ENCODE measurements around the gene MAP1A. TPM values are rescaled to one million over a fixed set of nuclear protein-coding genes. Genes with fewer than 3 reads are reported as not detected.
A peak's percentile ranks its signal among the peaks of the same experiment; 100 is the strongest.

The MAP1A gene
- total and polyA plus RNA-seq, 8 donors = 0.61 to 10.1 (median 5.0) TPM

- Histone ChIP-seq H3K4me1 (peaks cover 5 to 45% (median 27%) of the 10 kb centered on the region in 4 donors), H3K4me3 (no peak overlapping the region), H3K27ac (no peak overlapping the region), H3K27me3 (no peaks in the 10 kb centered on the region), H3K36me3 (peaks cover 9 to 56% (median 47%) of the 10 kb centered on the region in 4 donors), H3K9me3 (no peaks in the 10 kb centered on the region)
- TF ChIP-seq CTCF (IDR thresholded peaks at IDR 0.05) = no peak
- TF ChIP-seq POLR2A (IDR thresholded peaks at IDR 0.05) = no peak
- TF ChIP-seq EP300 (IDR thresholded peaks at IDR 0.05) = no peak
- 0 to 12% (median 4%) methylated on average over 1 of the region's 1 CpG for WGBS, 5 donors
- peak in 1 of 2 donors; percentile 57 for DNase-seq
- intact Hi-C loops (cut with DNase I; ENCODE audit: low total_unique reads) = no loop called here
Measured at GRCh38 chr15:43489191-43489590, 28.2 kb upstream of the MAP1A start.

GRCh38 chr15:43492266-43492665 is 25.1 kb upstream of the MAP1A start:
- intact Hi-C loops (cut with DNase I; ENCODE audit: low total_unique reads) = no loop called here
- H3K36me3 ChIP-seq = peaks cover 9 to 36% (median 30%) of the 10 kb centered on the region in 4 donors
- no peaks in the 10 kb centered on the region for H3K27me3 ChIP-seq
- peaks cover 5 to 45% (median 27%) of the 10 kb centered on the region in 4 donors for H3K4me1 ChIP-seq
- peak overlapping the region; percentile 77 to 96 (median 90) for H3K4me3 ChIP-seq
- H3K27ac ChIP-seq = peak overlapping the region in 4 of 5 donors; percentile 85 to 94 (median 88)
- no peaks in the 10 kb centered on the region for H3K9me3 ChIP-seq
- no peak for DNase-seq
- 7 to 11% (median 8%) methylated on average over 7 of the region's 7 CpGs for WGBS, 5 donors
- TF ChIP-seq EP300 (IDR thresholded peaks at IDR 0.05) (no peak), CTCF (IDR thresholded peaks at IDR 0.05) (no peak), POLR2A (IDR thresholded peaks at IDR 0.05) (no peak)

GRCh38 chr15:43492673-43493601 is 24.5 kb upstream of the MAP1A start, which contains the start of gene TP53BP1:
TSS of gene TP53BP1 (minus strand) at chr15:43493156. CDS start at chr15:43493043, 113 bp downstream.
- peaks cover 5 to 45% (median 27%) of the 10 kb centered on the region in 4 donors for H3K4me1 ChIP-seq
- 0 to 2% (median 1%) methylated on average over 29 to 54 of the region's 54 CpGs for WGBS, 5 donors
- DNase-seq = peak; percentile 98 to 99
- no peaks in the 10 kb centered on the region for H3K27me3 ChIP-seq
- peaks cover 6 to 30% (median 24%) of the 10 kb centered on the region in 4 donors for H3K36me3 ChIP-seq
- TF ChIP-seq CTCF (IDR thresholded peaks at IDR 0.05) (no peak), EP300 (IDR thresholded peaks at IDR 0.05) (no peak), POLR2A (IDR thresholded peaks at IDR 0.05) (no peak), POLR2AphosphoS5 (IDR thresholded peaks at IDR 0.05) (peak in 2 of 3 donors; percentile 50 to 68)
- peak within 1 kb of the TSS; percentile 77 to 96 (median 90) for H3K4me3 ChIP-seq
- H3K9me3 ChIP-seq = no peaks in the 10 kb centered on the region
- intact Hi-C loops (cut with DNase I; ENCODE audit: low total_unique reads) = no loop called here
- H3K27ac ChIP-seq = peak within 1 kb of the TSS; percentile 85 to 94 (median 86)

- Histone ChIP-seq H3K27me3 (no peaks in the 10 kb centered on the region), H3K36me3 (peaks cover 0 to 20% (median 14%) of the 10 kb centered on the region in 4 donors), H3K4me1 (peaks cover 5 to 39% (median 25%) of the 10 kb centered on the region in 4 donors), H3K9me3 (no peaks in the 10 kb centered on the region), H3K4me3 (peak overlapping the region; percentile 77 to 96 (median 90)), H3K27ac (peak overlapping the region in 4 of 5 donors; percentile 85 to 94 (median 88))
- intact Hi-C loops (cut with DNase I; ENCODE audit: low total_unique reads) = no loop called here
- TF ChIP-seq EP300 (IDR thresholded peaks at IDR 0.05) (no peak), POLR2AphosphoS5 (IDR thresholded peaks at IDR 0.05) (no peak), CTCF (IDR thresholded peaks at IDR 0.05) (no peak), POLR2A (IDR thresholded peaks at IDR 0.05) (no peak)
- no peak for DNase-seq
- WGBS, 5 donors = 54 to 60% (median 57%) methylated on average over 7 of the region's 7 CpGs
Measured at GRCh38 chr15:43493703-43494472, 23.5 kb upstream of the MAP1A start.
